ENCODE results near the gene ZCCHC7.

ZCCHC7 gene

GRCh38 chr9:37151812-37152211 lies 31.4 kb downstream of the ZCCHC7 start:
- no peak for TF ChIP-seq EZH2phosphoT487 (IDR thresholded peaks at IDR 0.05; ENCODE audit: borderline replicate concordance, low read length)
- TF ChIP-seq CTCF (IDR thresholded peaks at IDR 0.05; ENCODE audit: low read depth, low read length, poor library complexity, severe bottlenecking): no peak
- Histone ChIP-seq H3F3A (ENCODE audit: control insufficient read depth, insufficient read depth) (peaks cover 9% of the 10 kb centered on the region), H3K79me2 (ENCODE audit: control insufficient read depth, low read length) (peaks cover 79% of the 10 kb centered on the region), H3K27ac (ENCODE audit: low read depth, low read length) (no peak overlapping the region), H4K20me1 (ENCODE audit: control insufficient read depth, insufficient read depth, low read depth, low read length) (0 out of 2 replicates have a peak, but pooled peaks cover 5% of the 10 kb centered on the region), H3K9me3 (ENCODE audit: control insufficient read depth, insufficient read depth, low read length) (no peaks in the 10 kb centered on the region), H3K4me1 (ENCODE audit: control insufficient read depth, low read length) (peaks cover 24% of the 10 kb centered on the region), H3K27me3 (ENCODE audit: control insufficient read depth, low read length) (no peaks in the 10 kb centered on the region), H3K4me3 (ENCODE audit: low read length) (no peak overlapping the region), H3K4me2 (ENCODE audit: low read length) (no peak overlapping the region), H3K9me2 (replicated peaks; ENCODE audit: control insufficient read depth, low read length) (no peaks in the 10 kb centered on the region), H3K36me3 (ENCODE audit: control insufficient read depth, low read length) (peaks cover 69% of the 10 kb centered on the region)

GRCh38 chr9:37152365-37152764 lies 32.0 kb downstream of the ZCCHC7 start:
- Histone ChIP-seq H3K36me3 (ENCODE audit: control insufficient read depth, low read length) (peaks cover 71% of the 10 kb centered on the region), H3K27me3 (ENCODE audit: control insufficient read depth, low read length) (no peaks in the 10 kb centered on the region), H3K4me2 (ENCODE audit: low read length) (no peak overlapping the region), H3K4me1 (ENCODE audit: control insufficient read depth, low read length) (peaks cover 25% of the 10 kb centered on the region), H4K20me1 (ENCODE audit: control insufficient read depth, insufficient read depth, low read depth, low read length) (0 out of 2 replicates have a peak, but pooled peaks cover 5% of the 10 kb centered on the region), H3K9me3 (ENCODE audit: control insufficient read depth, insufficient read depth, low read length) (no peaks in the 10 kb centered on the region), H3K27ac (ENCODE audit: low read depth, low read length) (no peak overlapping the region), H3K4me3 (ENCODE audit: low read length) (no peak overlapping the region), H3K79me2 (ENCODE audit: control insufficient read depth, low read length) (peaks cover 80% of the 10 kb centered on the region), H3K9me2 (replicated peaks; ENCODE audit: control insufficient read depth, low read length) (no peaks in the 10 kb centered on the region), H3F3A (ENCODE audit: control insufficient read depth, insufficient read depth) (peaks cover 7% of the 10 kb centered on the region)
- no peak for TF ChIP-seq EZH2phosphoT487 (IDR thresholded peaks at IDR 0.05; ENCODE audit: borderline replicate concordance, low read length)
- TF ChIP-seq CTCF (IDR thresholded peaks at IDR 0.05; ENCODE audit: low read depth, low read length, poor library complexity, severe bottlenecking): no peak

- H3K9me2 ChIP-seq (replicated peaks; ENCODE audit: control insufficient read depth, low read length): no peaks in the 10 kb centered on the region
- 0 out of 2 replicates have a peak, but pooled peaks cover under 1% of the 10 kb centered on the region for H3F3A ChIP-seq (ENCODE audit: control insufficient read depth, insufficient read depth)
- H3K4me2 ChIP-seq (ENCODE audit: low read length): no peak overlapping the region
- peaks cover 76% of the 10 kb centered on the region for H3K79me2 ChIP-seq (ENCODE audit: control insufficient read depth, low read length)
- peaks cover 69% of the 10 kb centered on the region for H3K36me3 ChIP-seq (ENCODE audit: control insufficient read depth, low read length)
- H3K4me1 ChIP-seq (ENCODE audit: control insufficient read depth, low read length): peaks cover 17% of the 10 kb centered on the region
- H3K27ac ChIP-seq (ENCODE audit: low read depth, low read length): no peak overlapping the region
- H3K9me3 ChIP-seq (ENCODE audit: control insufficient read depth, insufficient read depth, low read length): no peaks in the 10 kb centered on the region
- H3K27me3 ChIP-seq (ENCODE audit: control insufficient read depth, low read length): no peaks in the 10 kb centered on the region
- no peak overlapping the region for H3K4me3 ChIP-seq (ENCODE audit: low read length)
- no peak for TF ChIP-seq CTCF (IDR thresholded peaks at IDR 0.05; ENCODE audit: low read depth, low read length, poor library complexity, severe bottlenecking)
- no peak for TF ChIP-seq EZH2phosphoT487 (IDR thresholded peaks at IDR 0.05; ENCODE audit: borderline replicate concordance, low read length)
- H4K20me1 ChIP-seq (ENCODE audit: control insufficient read depth, insufficient read depth, low read depth, low read length): no peaks in the 10 kb centered on the region
Measured at GRCh38 chr9:37155601-37156000, 35.2 kb downstream of the ZCCHC7 start.
